Ovary (tissue), 3 donors: ENCODE measurements around the gene GMPR.

Source experiments
- POLR2A ChIP-seq: fragments of 450-650 bp; IDR thresholded peaks from one replicate; pipeline ENCODE4 v1.6.1; 2017; ENCODE audit warnings: antibody characterized with exemption, mild to moderate bottlenecking, moderate library complexity
- TF ChIP-seq, protein P1 (sequence below), 3 donors: fragments of 450-650 bp in 2 of 3; fragments of 200-600 bp in 1 of 3; IDR thresholded peaks; one replicate each; pipeline versions ENCODE4 v1.5.1 to v1.8.0; 2016 to 2022; ENCODE audit warnings: antibody characterized with exemption in 3 of 3, mild to moderate bottlenecking in 1 of 3
- donor health status: DM: no; HTN: no; CAD: no.

DNA sequence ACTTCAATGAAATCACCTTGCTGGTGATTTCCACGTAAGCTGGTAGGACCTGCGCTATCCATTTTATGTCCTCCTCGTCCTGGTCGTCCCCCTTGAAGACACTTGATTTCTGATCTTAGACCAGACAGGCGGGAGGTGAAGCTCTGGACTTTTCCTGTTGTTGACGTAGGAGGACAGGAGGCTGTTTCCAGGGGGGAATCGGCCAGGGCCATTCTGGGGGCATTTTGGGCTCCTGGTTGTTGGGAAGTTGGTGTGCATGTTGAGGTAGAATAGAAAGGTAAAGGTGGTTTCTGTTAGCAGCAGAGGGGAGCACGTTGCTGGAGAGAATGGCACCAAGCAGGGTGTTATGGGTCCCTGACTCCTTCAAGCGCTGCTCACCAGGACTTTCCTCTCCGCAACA lies 56.0 kb downstream of the GMPR start:
- TF ChIP-seq, protein P1, sequence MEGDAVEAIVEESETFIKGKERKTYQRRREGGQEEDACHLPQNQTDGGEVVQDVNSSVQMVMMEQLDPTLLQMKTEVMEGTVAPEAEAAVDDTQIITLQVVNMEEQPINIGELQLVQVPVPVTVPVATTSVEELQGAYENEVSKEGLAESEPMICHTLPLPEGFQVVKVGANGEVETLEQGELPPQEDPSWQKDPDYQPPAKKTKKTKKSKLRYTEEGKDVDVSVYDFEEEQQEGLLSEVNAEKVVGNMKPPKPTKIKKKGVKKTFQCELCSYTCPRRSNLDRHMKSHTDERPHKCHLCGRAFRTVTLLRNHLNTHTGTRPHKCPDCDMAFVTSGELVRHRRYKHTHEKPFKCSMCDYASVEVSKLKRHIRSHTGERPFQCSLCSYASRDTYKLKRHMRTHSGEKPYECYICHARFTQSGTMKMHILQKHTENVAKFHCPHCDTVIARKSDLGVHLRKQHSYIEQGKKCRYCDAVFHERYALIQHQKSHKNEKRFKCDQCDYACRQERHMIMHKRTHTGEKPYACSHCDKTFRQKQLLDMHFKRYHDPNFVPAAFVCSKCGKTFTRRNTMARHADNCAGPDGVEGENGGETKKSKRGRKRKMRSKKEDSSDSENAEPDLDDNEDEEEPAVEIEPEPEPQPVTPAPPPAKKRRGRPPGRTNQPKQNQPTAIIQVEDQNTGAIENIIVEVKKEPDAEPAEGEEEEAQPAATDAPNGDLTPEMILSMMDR (IDR thresholded peaks at IDR 0.05), result no peak
- TF ChIP-seq POLR2A, result no peak
